Measurements from ENCODE around the gene RTKN. TPM values are rescaled to one million over a fixed set of nuclear protein-coding genes. Genes with fewer than 3 reads are reported as not detected.
"Not testable (repeated sequence)": the region's sequence is repeated elsewhere in the genome, so short reads cannot be mapped to it uniquely, and the experiment has no call there.

The RTKN gene
- polyA plus RNA-seq, 10 donors = 35.1 to 64.2 (median 43.2) TPM

- peak; percentile 79 to 93 (median 84) for DNase-seq
These were observed 1.8 kb downstream of the RTKN start for GRCh38 chr2:74439803-74440377.

GRCh38 chr2:74439373-74439772 is 2.4 kb downstream of the RTKN start:
- no peak for DNase-seq

DNA sequence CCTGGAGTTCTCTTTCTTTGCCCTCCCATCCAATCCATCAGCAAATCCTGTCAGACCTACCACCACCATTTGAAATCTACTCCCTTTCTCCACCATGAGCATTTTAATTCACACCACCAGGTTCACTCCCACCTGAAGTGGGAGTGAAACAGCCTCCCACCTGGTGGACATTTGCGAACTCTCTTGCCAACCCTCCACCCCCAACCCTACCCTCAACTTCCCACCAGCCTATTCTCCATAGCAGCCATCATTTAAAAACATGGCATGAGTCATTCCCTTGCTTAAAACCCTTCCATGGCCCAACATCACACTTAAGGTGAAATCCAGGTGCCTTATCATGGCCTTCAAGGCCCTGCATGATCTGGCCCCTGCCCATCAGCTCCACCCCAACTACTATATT is 3.5 kb downstream of the RTKN start:
- no peak for DNase-seq

- no peak for DNase-seq
These were observed 4.7 kb downstream of the RTKN start for GRCh38 chr2:74436848-74437695.

- DNase-seq = no peak
These were observed 5.5 kb downstream of the RTKN start for GRCh38 chr2:74436111-74436805.

DNA sequence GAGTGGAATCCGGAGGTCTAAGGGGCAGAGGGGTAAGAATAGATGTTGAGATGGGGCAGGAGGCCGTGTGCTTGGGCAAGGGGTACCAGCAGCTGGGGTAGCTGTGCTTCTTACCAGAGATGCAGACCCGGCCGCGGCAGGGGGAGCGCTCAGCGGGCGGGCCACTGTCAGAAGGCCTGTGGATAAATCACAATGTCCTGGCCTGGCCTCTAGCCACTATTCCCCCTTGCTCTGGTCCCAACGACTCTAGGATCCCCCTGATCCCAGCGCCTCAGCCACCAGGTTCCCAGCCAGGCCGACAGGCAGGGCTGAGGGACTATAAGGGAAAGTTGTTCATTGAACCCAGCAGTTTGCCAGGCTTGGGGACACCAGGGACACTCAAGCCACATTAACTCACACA is 11.2 kb downstream of the RTKN start:
- no peak for DNase-seq

- DNase-seq = no peak
These were observed 12.0 kb downstream of the RTKN start for GRCh38 chr2:74429487-74430451.

- no peak for DNase-seq
These were observed 13.1 kb downstream of the RTKN start for GRCh38 chr2:74428675-74429074.

DNA sequence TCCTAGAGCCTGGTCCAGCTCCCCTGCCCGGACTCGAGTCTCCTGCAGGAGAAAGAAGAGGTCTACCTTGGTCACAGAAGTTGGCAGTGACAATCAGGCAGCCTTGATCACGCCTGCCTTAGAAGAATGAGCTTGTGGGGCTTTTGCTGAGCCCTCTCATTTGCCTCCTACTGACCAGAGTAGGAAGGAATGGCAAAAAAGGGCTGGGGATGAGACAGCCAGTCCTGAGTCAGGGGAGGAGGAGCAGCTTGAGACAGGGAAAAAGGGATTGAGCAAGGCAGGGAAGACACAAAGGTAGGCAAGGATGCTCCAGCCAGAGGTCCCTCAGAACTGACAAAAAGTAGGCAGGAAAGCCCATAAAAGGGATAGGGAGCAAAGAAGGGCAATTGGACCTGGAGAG is 14.2 kb downstream of the RTKN start:
- no peak for DNase-seq

GRCh38 chr2:74426181-74426758 is 15.5 kb downstream of the RTKN start:
- DNase-seq = no peak

DNA sequence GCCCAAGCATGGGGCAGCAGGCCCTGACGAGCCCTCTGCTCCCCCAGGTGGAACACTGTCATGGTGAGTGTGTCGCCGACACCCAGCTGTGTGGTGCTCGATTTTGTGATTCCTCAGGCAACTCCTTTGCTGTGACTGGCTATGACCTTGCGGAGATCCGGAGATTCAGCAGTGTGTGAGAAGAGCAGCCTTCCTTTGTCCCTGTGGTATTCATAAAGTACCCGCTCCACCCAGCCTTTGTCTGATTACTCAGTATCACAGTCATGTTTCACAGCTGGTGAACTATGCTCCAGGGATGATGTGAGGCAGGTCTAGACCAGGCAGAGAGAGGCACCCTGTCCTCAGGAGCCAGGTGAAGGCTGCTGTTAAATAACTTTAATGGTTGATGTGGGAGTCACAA is 16.2 kb downstream of the RTKN start:
- DNase-seq = no peak

DNA sequence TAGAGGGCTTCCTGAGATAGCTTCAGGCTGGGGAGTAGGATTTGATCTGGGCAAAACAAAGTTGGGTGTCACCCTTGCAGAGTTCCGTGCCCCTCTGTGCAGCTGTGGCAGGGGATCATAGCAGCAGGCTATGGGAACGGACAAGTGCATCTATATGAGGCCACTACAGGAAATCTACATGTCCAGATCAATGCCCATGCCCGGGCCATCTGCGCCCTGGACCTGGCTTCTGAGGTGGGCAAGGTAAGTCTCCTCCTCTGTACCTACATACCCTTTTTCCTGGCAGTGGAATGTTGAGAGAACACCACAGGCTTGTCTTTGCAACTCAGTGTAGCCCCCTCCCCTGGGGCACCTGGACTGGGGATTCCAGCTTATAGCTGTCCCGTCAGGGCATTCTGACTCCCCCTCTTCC is 16.7 kb downstream of the RTKN start:
- DNase-seq = no peak

- DNase-seq = no peak
These were observed 17.4 kb downstream of the RTKN start for GRCh38 chr2:74424139-74424992.

DNA sequence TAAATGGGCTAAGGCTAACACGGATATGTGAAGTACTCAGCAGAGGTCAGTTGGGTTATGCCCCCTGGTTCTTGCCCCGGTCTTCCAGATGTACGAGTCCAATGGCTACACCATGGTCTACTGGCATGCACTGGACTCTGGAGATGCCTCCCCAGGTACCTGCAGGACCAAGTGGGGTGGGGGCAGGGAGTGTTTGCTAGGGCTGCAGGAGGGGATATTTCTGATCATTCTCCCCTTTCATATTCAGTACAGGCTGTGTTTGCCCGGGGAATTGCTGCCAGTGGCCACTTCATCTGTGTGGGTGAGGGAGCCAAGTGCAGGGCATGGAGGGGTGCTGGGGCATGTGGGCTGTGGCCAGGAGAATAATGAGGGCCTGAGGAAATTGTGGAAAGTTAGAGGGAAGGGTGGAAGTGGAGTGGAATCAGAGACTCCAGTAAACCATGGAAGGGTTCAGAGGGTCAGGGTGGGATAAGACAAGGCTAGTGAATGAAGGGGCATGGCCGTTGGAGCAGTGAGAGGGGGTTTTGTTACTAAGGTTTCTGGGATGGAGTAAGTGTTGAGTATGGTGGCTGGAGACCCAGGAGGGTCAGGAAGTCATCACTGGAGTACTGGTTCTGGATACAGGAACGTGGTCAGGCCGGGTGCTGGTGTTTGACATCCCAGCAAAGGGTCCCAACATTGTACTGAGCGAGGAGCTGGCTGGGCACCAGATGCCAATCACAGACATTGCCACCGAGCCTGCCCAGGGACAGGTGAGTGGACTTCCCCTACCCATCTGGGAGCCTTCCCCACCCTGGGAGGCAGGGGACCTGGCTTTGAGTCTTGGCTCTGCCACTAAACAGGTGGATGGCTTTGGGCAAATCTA is 18.3 kb downstream of the RTKN start:
- no peak for DNase-seq

DNA sequence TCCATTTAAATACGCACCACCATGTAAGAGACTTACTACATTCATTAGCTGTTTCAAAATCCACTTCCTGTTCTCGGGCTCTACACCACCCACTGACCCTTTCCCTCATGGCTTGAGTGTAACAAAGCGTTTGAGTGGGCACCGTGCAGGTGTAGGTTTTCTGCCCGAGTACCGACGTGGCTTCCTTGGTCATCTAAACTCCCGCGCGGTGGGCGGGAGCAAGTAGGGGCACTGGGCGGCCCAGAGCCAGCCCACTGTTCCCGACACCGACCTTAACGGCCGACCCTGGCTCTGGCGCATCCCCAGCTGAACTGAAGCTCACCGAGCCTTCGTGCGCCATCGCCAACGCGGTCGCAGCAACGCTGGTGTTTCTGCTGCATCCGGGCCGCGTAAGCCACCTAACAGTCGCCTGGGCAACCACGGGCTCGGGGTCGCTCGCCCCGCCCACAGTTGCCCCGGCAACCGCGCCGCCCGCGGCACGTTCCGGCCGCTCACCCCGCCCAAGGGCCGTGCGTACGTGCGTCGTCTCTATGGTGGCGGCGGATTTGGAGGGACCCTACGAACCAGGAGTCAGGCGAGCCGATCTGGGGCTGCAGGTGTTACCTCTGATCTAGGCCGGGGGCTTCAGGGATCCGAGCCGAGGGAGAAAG is 20.4 kb downstream of the RTKN start, which contains the start of the genes C2orf81 and WDR54:
TSS of gene C2orf81 (minus strand) at position 399 of the 650 bp plus-strand sequence. CDS start at position 340, 59 bp downstream.
TSS of gene WDR54 (plus strand) at position 510 of the 650 bp plus-strand sequence. CDS start 424 bp downstream, outside the sequence.
- DNase-seq = peak; percentile 81 to 95 (median 88)

- DNase-seq = not testable (repeated sequence)
These were observed 21.2 kb downstream of the RTKN start for GRCh38 chr2:74420443-74421103.

DNA sequence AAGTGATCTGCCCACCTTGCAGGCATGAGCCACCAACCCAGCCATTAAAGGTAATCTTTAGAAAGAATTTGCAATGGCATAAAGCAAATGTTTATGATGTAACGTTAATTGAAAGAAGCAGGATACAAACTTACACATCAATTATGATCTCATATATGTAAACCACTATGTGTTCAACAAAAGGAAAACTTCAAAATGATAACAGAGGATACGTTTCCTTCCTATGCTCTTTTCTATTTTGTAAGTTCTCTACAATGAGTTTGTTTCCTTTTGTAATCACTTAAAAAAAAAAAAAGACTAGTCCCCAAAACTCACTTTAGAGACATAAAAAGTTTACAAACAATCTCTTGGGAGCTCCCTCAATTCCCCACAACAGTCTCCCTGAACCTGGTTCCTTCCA is 21.7 kb downstream of the RTKN start:
- DNase-seq = no peak

- DNase-seq = no peak
These were observed 22.4 kb downstream of the RTKN start for GRCh38 chr2:74419345-74419744.
